HepG2 (cell line): ENCODE measurements around the gene CEP128. TPM values are rescaled to one million over a fixed set of nuclear protein-coding genes. Genes with fewer than 3 reads are reported as not detected.

Experiments
- ATAC-seq: fragments of 200-7000 bp; cut with Tn5 transposase; 3 replicates; pipeline ENCODE4 v1.9.1; 2020; ENCODE audit warnings: mild to moderate bottlenecking, moderate library complexity
- BruUV-seq: library from RNA; stranded (reverse); fragments of 400-500 nt; replicated peaks from 2 replicates; lab custom pipeline; 2021; lab: Mats Ljungman, UMichigan
- CTCF ChIA-PET: fragments of 300-600 bp; formaldehyde crosslinking; extraction: SDS; loops from one replicate; lab custom pipeline; 2021; ENCODE audit warnings: low total read pairs, inconsistent platforms, low intra/inter-chr PET ratio; lab: Yijun Ruan, JAX
- POLR2A ChIA-PET: fragments of 350-600 bp; sonication (Branson Sonifier 250); formaldehyde crosslinking; loops from one replicate; lab custom pipeline; 2020; ENCODE audit warnings: antibody characterized with exemption, inconsistent platforms; lab: Yijun Ruan, JAX
- DNase-seq: peaks from one replicate; pipeline ENCODE4 v3.0.0-alpha.2; 2015; ENCODE audit warnings: low spot score
- FAIRE-seq: peaks from 3 replicates; lab custom pipeline; 2011; peaks lifted over from hg19 to GRCh38; lab: Jason Lieb, UNC
- H2AFZ ChIP-seq: one replicate; pipeline ENCODE4 v1.6.1; 2011; ENCODE audit warnings: low read length, inconsistent platforms
- H3K27ac ChIP-seq: fragments of 300-600 bp; 3 replicates; pipeline ENCODE4 v1.8.0; 2011; ENCODE audit warnings: mixed run types, mild to moderate bottlenecking, mixed read lengths, low read length, inconsistent platforms; ENCODE audit not compliant: insufficient read depth; ENCODE audit errors: extremely low read length
- H3K27me3 ChIP-seq, 2 experiments: fragments of 200-600 bp in 1 of 2; 2 replicates in 1 of 2; 3 replicates in 1 of 2; pipeline versions ENCODE4 v1.6.0 to v1.8.0; 2011; ENCODE audit warnings: low read length in 2 of 2, mild to moderate bottlenecking in 2 of 2, moderate library complexity in 2 of 2, inconsistent platforms in 1 of 2; ENCODE audit not compliant: insufficient read depth in 2 of 2, control insufficient read depth in 1 of 2
- H3K36me3 ChIP-seq, 2 experiments: fragments of 200-600 bp in 1 of 2; replicated peaks in 1 of 2; 2 replicates in 1 of 2; 3 replicates in 1 of 2; pipeline versions ENCODE4 v1.5.1 to v1.8.0; 2011; ENCODE audit warnings: low read length in 2 of 2, inconsistent platforms in 1 of 2; ENCODE audit not compliant: insufficient read depth in 2 of 2, control insufficient read depth in 1 of 2
- H3K4me1 ChIP-seq: 2 replicates; pipeline ENCODE4 v1.5.1; 2012; ENCODE audit warnings: low read length, inconsistent platforms; ENCODE audit not compliant: insufficient read depth
- H3K4me2 ChIP-seq: 2 replicates; pipeline ENCODE4 v1.6.0; 2011; ENCODE audit warnings: low read depth, low read length, inconsistent platforms
- H3K4me3 ChIP-seq, 3 experiments: fragments of 200-600 bp in 1 of 3; sonication (generic), shearing (Covaris generic) in 1 of 3; replicated peaks in 1 of 3; 2 replicates each; pipeline ENCODE4 v1.5.1; 2011 to 2016; ENCODE audit warnings: low read length in 3 of 3, inconsistent platforms in 2 of 3, low read depth in 2 of 3, mild to moderate bottlenecking in 2 of 3, control low read depth in 1 of 3, mixed read lengths in 1 of 3; ENCODE audit not compliant: insufficient read depth in 1 of 3
- H3K79me2 ChIP-seq: one replicate; pipeline ENCODE4 v1.6.1; 2011; ENCODE audit warnings: low read length, inconsistent platforms; ENCODE audit not compliant: insufficient read depth
- H3K9ac ChIP-seq: 2 replicates; pipeline ENCODE4 v1.6.0; 2011; ENCODE audit warnings: mild to moderate bottlenecking, low read depth, low read length, inconsistent platforms; ENCODE audit not compliant: insufficient read depth
- H3K9me3 ChIP-seq: 2 replicates; pipeline ENCODE4 v1.5.1; 2012; ENCODE audit warnings: mild to moderate bottlenecking, low read length
- H4K20me1 ChIP-seq: 2 replicates; pipeline ENCODE4 v1.6.0; 2011; ENCODE audit warnings: inconsistent platforms, mild to moderate bottlenecking, low read length, moderate library complexity; ENCODE audit not compliant: insufficient read depth
- CREM ChIP-seq, 2 experiments: sonication (generic) in 1 of 2; formaldehyde crosslinking in 1 of 2; IDR thresholded peaks; 2 replicates each; pipeline versions ENCODE4 v1.4.0 to v1.6.1; 2016 to 2020; ENCODE audit warnings: antibody characterized with exemption in 1 of 2, mild to moderate bottlenecking in 1 of 2, missing genetic modification reagents in 1 of 2
- GPN1 ChIP-seq: sonication (generic); formaldehyde crosslinking; IDR thresholded peaks from 2 replicates; pipeline ENCODE4 v1.5.1; 2020; ENCODE audit warnings: missing genetic modification reagents, borderline replicate concordance
- HINFP ChIP-seq: sonication (generic); formaldehyde crosslinking; IDR thresholded peaks from 2 replicates; pipeline ENCODE4 v1.4.0; 2020; ENCODE audit warnings: low read depth, mild to moderate bottlenecking, missing genetic modification reagents
- HNRNPH1 ChIP-seq: fragments of 200-400 bp; formaldehyde crosslinking; optimal IDR thresholded peaks from 2 replicates; pipeline ENCODE3; 2017; ENCODE audit warnings: mild to moderate bottlenecking, low read depth, low read length
- LRRFIP1 ChIP-seq: sonication (generic); formaldehyde crosslinking; conservative IDR thresholded peaks from 2 replicates; pipeline ENCODE4 v1.4.0; 2020; ENCODE audit warnings: missing genetic modification reagents
- RNF2 ChIP-seq: fragments of 450-650 bp; conservative IDR thresholded peaks from 2 replicates; pipeline ENCODE4 v1.6.1; 2016; ENCODE audit warnings: low read depth
- SAP130 ChIP-seq: IDR thresholded peaks from 2 replicates; pipeline ENCODE4 v1.6.1; 2016; ENCODE audit warnings: low read depth
- SNAI1 ChIP-seq: sonication (generic); formaldehyde crosslinking; IDR thresholded peaks from 2 replicates; pipeline ENCODE4 v1.5.0; 2020; ENCODE audit warnings: mild to moderate bottlenecking, missing genetic modification reagents, borderline replicate concordance
- ZBTB14 ChIP-seq: sonication (generic); formaldehyde crosslinking; IDR thresholded peaks from 2 replicates; pipeline ENCODE4 v1.4.0; 2020; ENCODE audit warnings: missing genetic modification reagents
- ZKSCAN8 ChIP-seq: IDR thresholded peaks from 2 replicates; pipeline ENCODE4 v1.6.1; 2016; ENCODE audit warnings: borderline replicate concordance, missing genetic modification reagents, missing compliant biosample characterization
- ZNF12 ChIP-seq: sonication (generic); formaldehyde crosslinking; IDR thresholded peaks from 2 replicates; pipeline ENCODE4 v1.5.0; 2020; ENCODE audit warnings: missing genetic modification reagents
- ZNF124 ChIP-seq: sonication (generic); formaldehyde crosslinking; IDR thresholded peaks from 2 replicates; pipeline ENCODE4 v1.4.0; 2020; ENCODE audit warnings: missing genetic modification reagents
- ZNF335 ChIP-seq: sonication (generic); formaldehyde crosslinking; IDR thresholded peaks from 2 replicates; pipeline ENCODE4 v1.4.0; 2020; ENCODE audit warnings: missing genetic modification reagents
- ZNF503 ChIP-seq: sonication (generic); formaldehyde crosslinking; IDR thresholded peaks from 2 replicates; pipeline ENCODE4 v1.4.0; 2020; ENCODE audit warnings: missing genetic modification reagents
- ZNF513 ChIP-seq: sonication (generic); formaldehyde crosslinking; conservative IDR thresholded peaks from 2 replicates; pipeline ENCODE4 v1.5.0; 2020; ENCODE audit warnings: missing genetic modification reagents
- ZNF577 ChIP-seq: sonication (generic); formaldehyde crosslinking; IDR thresholded peaks from 2 replicates; pipeline ENCODE4 v1.4.0; 2020; ENCODE audit warnings: mild to moderate bottlenecking, low read depth, missing genetic modification reagents, borderline replicate concordance
- ZNF776 ChIP-seq: sonication (generic); formaldehyde crosslinking; IDR thresholded peaks from 2 replicates; pipeline ENCODE4 v1.4.0; 2020; ENCODE audit warnings: mild to moderate bottlenecking, missing genetic modification reagents
- WGBS: methylation state at CpG from one replicate; pipeline ENCODE4 v1.1.6; 2017; ENCODE audit warnings: low lambda C conversion rate; 5-methylcytosine and 5-hydroxymethylcytosine counted together
- in situ Hi-C: cut with HindIII; loops from 2 replicates; pipeline ENCODE4 v1.10.0; 2017; ENCODE audit warnings: low pct_unique_long_range_greater_than_20kb; ENCODE audit not compliant: extremely low pct_ligation_motif_present
- intact Hi-C: fragments of 100-400 bp; cut with micrococcal nuclease; formaldehyde crosslinking; loops from one replicate; pipeline ENCODE4 v1.10.0; 2022; ENCODE audit not compliant: unreplicated experiment
- polyA plus RNA-seq, 8 experiments: library from polyadenylated mRNA; depleted of rRNA in 3 of 8; stranded (reverse) in 7 of 8; unstranded in 1 of 8; fragments of >200 nt; fragmentation: Illumina TruSeq in 4 of 8; extraction: Trizol in 4 of 8; gene quantifications; 2 replicates each; pipeline versions ENCODE4 v1.2.1 to v1.2.3, GENCODE V29; 2011 to 2016; ENCODE audit warnings: low read depth in 4 of 8, missing spikeins in 1 of 8, mixed read lengths in 1 of 8; ENCODE audit not compliant: insufficient read depth in 1 of 8
- total RNA-seq, 5 experiments: library from RNA; depleted of rRNA; stranded (reverse); fragments of >200 nt; fragmentation: Illumina TruSeq; extraction: Trizol; gene quantifications; 2 replicates each; pipeline ENCODE4 v1.2.3, GENCODE V29; 2016; ENCODE audit warnings: low read depth in 1 of 5

The CEP128 gene
- total and polyA plus RNA-seq, 2 of the 13 experiments (the other 11 are each of a cell fraction or from before 2014, with no cell fraction given) = 1.3 to 7.5 TPM

- in situ Hi-C loops (loop anchor here (25.0 kb wide), 1 partner anchor 363 kb away; the partner anchor contains the start of gene DIO2), intact Hi-C loops (no loop called here)
- Histone ChIP-seq H3K9me3 (no peaks in the 10 kb centered on the region), H3K9ac (no peak overlapping the region), H3K79me2 (no peaks in the 10 kb centered on the region), H3K27me3 (no peaks in the 10 kb centered on the region), H3K4me1 (peaks cover 37% of the 10 kb centered on the region), H3K4me3 (no peak overlapping the region), H3K27ac (no peak overlapping the region), H2AFZ (no peak overlapping the region), H3K36me3 (no peaks in the 10 kb centered on the region), H4K20me1 (no peaks in the 10 kb centered on the region), H3K4me2 (no peak overlapping the region)
- no peak for DNase-seq
- CTCF ChIA-PET = no interaction called here
- no peak for FAIRE-seq
- POLR2A ChIA-PET = no interaction called here
- no TSS peak for BruUV-seq
- 100% methylated on average over 2 of the region's 2 CpGs for WGBS
- ATAC-seq = no peak
- TF ChIP-seq ZNF776 (CRISPR knock-in tag) (no peak), ZNF124 (CRISPR knock-in tag) (no peak), HINFP (CRISPR knock-in tag) (no peak), ZNF513 (CRISPR knock-in tag) (no peak), HNRNPH1 (no peak), SAP130 (CRISPR knock-in tag) (no peak), LRRFIP1 (CRISPR knock-in tag) (no peak), ZNF503 (CRISPR knock-in tag) (no peak), ZNF577 (CRISPR knock-in tag) (no peak), ZBTB14 (CRISPR knock-in tag) (no peak), ZKSCAN8 (CRISPR knock-in tag) (no peak), SNAI1 (CRISPR knock-in tag) (no peak), ZNF335 (no peak), RNF2 (no peak), GPN1 (CRISPR knock-in tag) (no peak), ZNF12 (CRISPR knock-in tag) (no peak), CREM (IDR thresholded peaks at IDR 0.05) (no peak), CREM (CRISPR knock-in tag; IDR thresholded peaks at IDR 0.05) (no peak)
These were observed 365.8 kb downstream of the CEP128 start for GRCh38 chr14:80575763-80576162.
